Erythroblast (primary cell): ENCODE data around the gene PAK1.
A peak's percentile ranks its signal among the peaks of the same experiment; 100 is the strongest.
"Not testable (repeated sequence)": the region's sequence is repeated elsewhere in the genome, so short reads cannot be mapped to it uniquely, and the experiment has no call there.

Experiments
- DNase-seq, 2 experiments: peaks; one replicate each; lab custom pipeline; 2025; lab: John Stamatoyannopoulos, UW
- GATA1 ChIP-seq: IDR thresholded peaks from 2 replicates; pipeline ENCODE4 v1.6.1; 2011; ENCODE audit warnings: low read depth, mild to moderate bottlenecking, control low read depth, low read length, moderate library complexity
- POLR2A ChIP-seq: IDR thresholded peaks from 2 replicates; pipeline ENCODE4 v1.6.1; 2011; ENCODE audit warnings: mild to moderate bottlenecking, low read length

The PAK1 gene

GRCh38 chr11:77502346-77502905 is 28.5 kb upstream of the PAK1 start:
- DNase-seq = no peak
- TF ChIP-seq POLR2A (no peak), GATA1 (no peak)

GRCh38 chr11:77501758-77502157 is 27.9 kb upstream of the PAK1 start:
- no peak for DNase-seq
- no peak for TF ChIP-seq GATA1
- no peak for TF ChIP-seq POLR2A

GRCh38 chr11:77497368-77497767 is 23.5 kb upstream of the PAK1 start:
- no peak for DNase-seq
- TF ChIP-seq POLR2A (no peak), GATA1 (no peak)

- DNase-seq = no peak
- no peak for TF ChIP-seq POLR2A
- TF ChIP-seq GATA1 = no peak
Observed at GRCh38 chr11:77495526-77495925, 21.6 kb upstream of the PAK1 start.

DNA sequence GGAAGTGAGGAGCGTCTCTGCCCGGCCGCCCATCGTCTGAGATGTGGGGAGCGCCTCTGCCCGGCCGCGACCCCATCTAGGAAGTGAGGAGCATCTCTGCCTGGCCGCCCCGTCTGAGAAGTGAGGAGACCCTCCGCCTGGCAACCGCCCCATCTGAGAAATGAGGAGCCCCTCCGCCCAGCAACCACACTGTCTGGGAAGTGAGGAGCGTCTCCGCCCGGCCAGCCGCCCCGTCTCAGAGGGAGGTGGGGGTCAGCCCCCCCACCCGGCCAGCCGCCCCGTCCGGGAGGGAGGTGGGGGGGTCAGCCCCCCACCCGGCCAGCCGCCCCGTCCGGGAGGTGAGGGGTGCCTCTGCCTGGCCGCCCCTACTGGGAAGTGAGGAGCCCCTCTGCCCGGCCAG is 16.1 kb upstream of the PAK1 start:
- not testable (repeated sequence) for DNase-seq

- no peak for DNase-seq
- TF ChIP-seq GATA1 (no peak), POLR2A (no peak)
Observed at GRCh38 chr11:77487790-77488189, 13.9 kb upstream of the PAK1 start.

GRCh38 chr11:77479746-77480352 is 6.0 kb upstream of the PAK1 start:
- DNase-seq = no peak
- TF ChIP-seq GATA1 (no peak), POLR2A (no peak)

- TF ChIP-seq POLR2A = no peak
- no peak for TF ChIP-seq GATA1
- no peak for DNase-seq
Observed at GRCh38 chr11:77475206-77475605, 1.3 kb upstream of the PAK1 start.

DNA sequence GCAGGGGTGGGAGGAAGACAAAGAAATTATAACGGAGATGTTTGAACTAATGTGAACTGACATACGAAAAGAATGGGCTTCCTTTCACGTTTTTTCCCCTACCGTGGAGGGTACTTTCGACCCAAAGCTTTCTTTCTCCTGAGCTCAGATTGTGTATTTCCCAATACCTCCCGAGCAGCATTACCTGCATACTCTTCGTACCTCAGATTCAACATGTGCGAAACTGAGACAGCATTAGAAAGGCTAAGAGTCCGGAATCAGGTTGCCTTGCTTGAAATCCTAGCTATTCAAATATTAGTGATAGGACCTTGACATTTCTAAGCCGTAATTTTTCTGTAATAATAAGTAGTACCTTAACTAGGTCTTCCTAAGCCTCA is 778 bp upstream of the PAK1 start:
- DNase-seq = no peak
- no peak for TF ChIP-seq GATA1
- TF ChIP-seq POLR2A = no peak

DNA sequence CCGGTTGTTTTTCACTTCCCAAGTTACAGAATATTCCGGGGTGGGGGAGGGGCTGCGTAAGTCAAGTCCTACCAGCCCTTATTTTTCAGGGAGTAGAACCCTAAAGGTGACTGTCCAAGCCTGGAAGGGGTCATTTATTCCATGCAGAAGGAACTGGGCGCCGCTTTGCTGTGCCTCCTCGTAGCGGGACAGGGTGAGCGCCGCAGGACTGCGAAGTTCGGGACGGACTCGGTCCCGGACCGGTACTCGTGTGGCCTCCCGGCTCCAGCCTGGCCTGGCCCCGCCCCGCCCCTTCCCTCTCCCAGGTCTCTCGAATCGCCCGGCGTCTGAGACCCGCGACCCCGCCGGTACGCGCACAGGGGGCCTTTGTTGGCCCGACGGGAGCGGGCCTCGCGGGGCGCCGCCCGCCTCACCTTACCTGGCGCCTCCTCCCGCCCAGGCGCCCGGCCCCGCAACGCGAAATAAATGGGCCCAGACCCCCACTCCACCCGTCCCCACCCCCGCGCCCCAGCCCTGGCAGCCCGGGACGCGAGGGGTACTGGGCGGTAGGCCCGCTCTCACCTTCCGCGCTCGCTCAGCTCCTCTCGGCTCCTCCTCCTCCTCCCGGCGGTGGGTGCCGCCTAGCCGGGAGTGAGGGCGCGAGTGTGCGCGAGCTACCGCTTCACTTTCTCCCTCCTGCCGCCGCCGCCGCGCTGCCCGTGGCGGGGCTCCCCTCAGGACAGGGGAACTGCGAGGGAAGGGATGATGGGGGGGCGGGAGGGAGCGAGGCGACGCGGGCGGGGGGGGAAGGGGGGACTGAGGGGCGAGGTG is 698 bp downstream of the PAK1 start:
- TF ChIP-seq POLR2A (no peak), GATA1 (no peak)
- peak; percentile 72 to 83 for DNase-seq

- TF ChIP-seq POLR2A = no peak
- TF ChIP-seq GATA1 = no peak
- DNase-seq = peak; percentile 62
Observed at GRCh38 chr11:77471558-77472193, 2.2 kb downstream of the PAK1 start.

GRCh38 chr11:77470971-77471370 is 2.9 kb downstream of the PAK1 start:
- no peak for DNase-seq

GRCh38 chr11:77470504-77470903 is 3.4 kb downstream of the PAK1 start:
- DNase-seq = peak; percentile 19 to 20
- TF ChIP-seq POLR2A (no peak), GATA1 (no peak)

More at GRCh38 chr11:77470971-77471370, 2.9 kb downstream of the PAK1 start:
- TF ChIP-seq POLR2A = no peak
- no peak for TF ChIP-seq GATA1

DNA sequence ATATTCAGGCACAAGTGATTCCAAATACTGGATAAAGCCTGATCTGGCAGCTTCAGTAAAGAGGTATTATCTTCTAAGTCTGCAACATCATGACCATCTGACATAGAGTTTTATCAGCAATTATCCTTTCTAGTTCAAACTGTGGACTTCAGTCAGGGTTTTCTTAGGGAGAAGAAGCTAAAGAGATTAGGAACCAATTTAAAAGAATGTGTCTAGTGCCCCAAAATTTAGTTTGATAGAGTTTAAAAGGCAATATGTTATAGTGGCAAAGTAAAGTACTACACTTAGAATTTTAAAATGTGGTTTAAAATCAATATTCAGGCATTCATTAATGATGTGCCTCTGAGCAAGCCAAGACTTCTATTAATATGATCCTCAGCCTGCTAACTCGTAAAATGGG is 5.4 kb downstream of the PAK1 start:
- peak in 1 of 2 experiments; percentile 10 for DNase-seq
- TF ChIP-seq GATA1 = no peak
- TF ChIP-seq POLR2A = no peak
